ENCODE results near the gene APLNR.

Gene APLNR

DNA sequence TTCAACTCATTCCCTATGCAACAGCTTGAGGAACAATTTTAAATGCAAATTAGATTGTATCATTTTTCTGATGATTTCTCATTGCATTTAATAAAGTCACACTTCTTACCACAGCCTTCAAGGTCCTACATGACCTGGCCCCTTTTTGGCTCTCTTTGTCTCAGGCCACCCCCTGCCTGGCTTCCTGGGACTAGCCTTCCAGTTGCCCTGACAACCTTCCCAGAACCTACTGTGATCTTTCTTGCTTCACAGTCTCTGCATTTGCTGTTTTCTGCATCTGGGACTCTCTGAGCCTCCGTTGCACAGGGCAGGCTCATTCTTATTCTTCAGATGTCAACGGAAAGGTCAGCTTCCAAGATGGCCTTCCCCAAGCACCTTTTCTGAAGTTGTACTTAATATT, 12.9 kb downstream of the APLNR start:
- Histone ChIP-seq H3K4me1 (ENCODE audit: control insufficient read depth in 1 of 2, insufficient read depth in 1 of 2, low read depth in 1 of 2, low read length in 1 of 2) (peaks cover 0 to under 1% of the 10 kb centered on the region in 2 experiments), H3K9me3 (no peaks in the 10 kb centered on the region), H3K27ac (no peak overlapping the region), H3K27me3 (peaks cover 9% of the 10 kb centered on the region), H3K36me3 (no peaks in the 10 kb centered on the region), H3K4me3 (ENCODE audit: low read depth in 1 of 2, low read length in 1 of 2) (no peak overlapping the region)
- TF ChIP-seq, protein P1, sequence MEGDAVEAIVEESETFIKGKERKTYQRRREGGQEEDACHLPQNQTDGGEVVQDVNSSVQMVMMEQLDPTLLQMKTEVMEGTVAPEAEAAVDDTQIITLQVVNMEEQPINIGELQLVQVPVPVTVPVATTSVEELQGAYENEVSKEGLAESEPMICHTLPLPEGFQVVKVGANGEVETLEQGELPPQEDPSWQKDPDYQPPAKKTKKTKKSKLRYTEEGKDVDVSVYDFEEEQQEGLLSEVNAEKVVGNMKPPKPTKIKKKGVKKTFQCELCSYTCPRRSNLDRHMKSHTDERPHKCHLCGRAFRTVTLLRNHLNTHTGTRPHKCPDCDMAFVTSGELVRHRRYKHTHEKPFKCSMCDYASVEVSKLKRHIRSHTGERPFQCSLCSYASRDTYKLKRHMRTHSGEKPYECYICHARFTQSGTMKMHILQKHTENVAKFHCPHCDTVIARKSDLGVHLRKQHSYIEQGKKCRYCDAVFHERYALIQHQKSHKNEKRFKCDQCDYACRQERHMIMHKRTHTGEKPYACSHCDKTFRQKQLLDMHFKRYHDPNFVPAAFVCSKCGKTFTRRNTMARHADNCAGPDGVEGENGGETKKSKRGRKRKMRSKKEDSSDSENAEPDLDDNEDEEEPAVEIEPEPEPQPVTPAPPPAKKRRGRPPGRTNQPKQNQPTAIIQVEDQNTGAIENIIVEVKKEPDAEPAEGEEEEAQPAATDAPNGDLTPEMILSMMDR (IDR thresholded peaks at IDR 0.05) = no peak

DNA sequence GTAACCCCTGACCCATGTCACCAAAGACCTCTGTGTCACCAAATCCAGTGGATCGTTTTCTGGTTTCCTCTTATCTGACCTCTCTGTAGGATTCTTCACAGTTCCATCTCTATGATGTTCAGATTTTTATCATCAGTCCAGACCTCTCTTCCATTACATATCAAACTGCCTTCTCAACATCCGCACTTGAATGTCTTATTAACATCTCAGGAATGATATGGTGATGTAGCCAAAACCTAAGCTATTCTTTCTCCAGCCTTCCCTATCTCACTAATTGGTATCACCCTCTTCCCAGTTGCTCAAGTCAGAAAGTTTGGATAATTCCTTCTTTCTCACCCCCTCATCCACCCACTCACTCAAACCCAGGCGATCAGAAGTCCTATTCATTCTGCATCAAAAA, 13.4 kb downstream of the APLNR start:
- no peak overlapping the region for H3K4me3 ChIP-seq (ENCODE audit: low read depth in 1 of 2, low read length in 1 of 2)
- peaks cover 0 to 3% of the 10 kb centered on the region in 2 experiments for H3K4me1 ChIP-seq (ENCODE audit: control insufficient read depth in 1 of 2, insufficient read depth in 1 of 2, low read depth in 1 of 2, low read length in 1 of 2)
- peaks cover 4% of the 10 kb centered on the region for H3K27me3 ChIP-seq
- TF ChIP-seq, protein P1 (IDR thresholded peaks at IDR 0.05) = no peak
- H3K36me3 ChIP-seq = no peaks in the 10 kb centered on the region
- no peak overlapping the region for H3K27ac ChIP-seq
- no peaks in the 10 kb centered on the region for H3K9me3 ChIP-seq

DNA sequence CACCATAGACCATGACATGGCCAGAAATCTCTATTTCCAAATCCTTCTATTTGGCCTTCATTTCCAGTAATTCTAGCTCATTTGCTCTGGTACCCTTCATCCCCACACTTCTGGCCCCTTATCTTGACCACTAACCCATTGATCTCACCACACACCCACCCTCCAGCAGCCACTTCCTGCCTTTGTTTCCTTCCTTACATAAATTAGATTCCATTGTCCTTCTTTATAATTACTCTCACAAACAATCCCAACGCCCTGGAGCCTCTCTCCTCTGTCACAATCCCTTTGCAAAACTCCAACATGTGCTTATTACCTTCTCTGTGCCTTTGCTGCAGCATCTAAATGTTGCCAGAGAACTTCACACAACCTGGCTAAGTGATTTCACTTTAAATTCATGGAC, 14.8 kb downstream of the APLNR start:
- Histone ChIP-seq H3K36me3 (no peaks in the 10 kb centered on the region), H3K4me3 (ENCODE audit: low read depth in 1 of 2, low read length in 1 of 2) (no peak overlapping the region), H3K27me3 (no peaks in the 10 kb centered on the region), H3K4me1 (ENCODE audit: control insufficient read depth in 1 of 2, insufficient read depth in 1 of 2, low read depth in 1 of 2, low read length in 1 of 2) (peaks cover 0 to 3% of the 10 kb centered on the region in 2 experiments), H3K27ac (no peak overlapping the region), H3K9me3 (no peaks in the 10 kb centered on the region)
- TF ChIP-seq, protein P1 (IDR thresholded peaks at IDR 0.05) = no peak

DNA sequence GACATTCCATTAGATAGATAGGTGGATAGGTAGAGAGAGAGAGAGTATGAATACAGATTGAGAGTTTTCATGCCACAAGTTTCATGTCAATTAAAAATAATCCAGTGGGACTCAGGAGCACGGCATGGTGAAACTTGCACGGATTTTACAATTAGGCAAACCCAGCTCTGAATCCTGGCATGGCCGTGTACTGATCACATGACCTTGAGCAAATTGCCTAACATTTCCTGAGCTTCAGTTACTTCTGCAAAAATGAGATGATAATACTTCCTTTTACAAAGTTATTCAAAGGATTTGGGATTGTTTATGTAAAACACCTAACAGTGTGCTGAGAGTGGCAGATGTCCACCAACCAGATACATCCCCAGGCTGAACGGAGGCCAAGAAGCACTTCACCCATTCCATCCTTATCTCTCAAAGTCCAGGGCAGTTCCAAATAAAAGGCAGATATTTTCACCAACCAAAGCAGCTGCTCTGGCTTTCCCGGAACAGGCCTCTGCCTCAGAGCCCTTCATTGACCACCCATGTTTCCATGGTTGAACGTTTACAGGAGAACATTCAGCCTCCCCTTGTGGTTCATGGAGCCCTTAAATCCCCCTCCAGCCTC, 17.9 kb downstream of the APLNR start:
- no peaks in the 10 kb centered on the region for H3K36me3 ChIP-seq
- no peaks in the 10 kb centered on the region for H3K9me3 ChIP-seq
- H3K27ac ChIP-seq = no peak overlapping the region
- H3K27me3 ChIP-seq = peaks cover 8% of the 10 kb centered on the region
- TF ChIP-seq, protein P1 (IDR thresholded peaks at IDR 0.05) = no peak
- no peak overlapping the region for H3K4me3 ChIP-seq (ENCODE audit: low read depth in 1 of 2, low read length in 1 of 2)
- H3K4me1 ChIP-seq (ENCODE audit: control insufficient read depth in 1 of 2, insufficient read depth in 1 of 2, low read depth in 1 of 2, low read length in 1 of 2) = peaks cover 0 to 3% of the 10 kb centered on the region in 2 experiments

DNA sequence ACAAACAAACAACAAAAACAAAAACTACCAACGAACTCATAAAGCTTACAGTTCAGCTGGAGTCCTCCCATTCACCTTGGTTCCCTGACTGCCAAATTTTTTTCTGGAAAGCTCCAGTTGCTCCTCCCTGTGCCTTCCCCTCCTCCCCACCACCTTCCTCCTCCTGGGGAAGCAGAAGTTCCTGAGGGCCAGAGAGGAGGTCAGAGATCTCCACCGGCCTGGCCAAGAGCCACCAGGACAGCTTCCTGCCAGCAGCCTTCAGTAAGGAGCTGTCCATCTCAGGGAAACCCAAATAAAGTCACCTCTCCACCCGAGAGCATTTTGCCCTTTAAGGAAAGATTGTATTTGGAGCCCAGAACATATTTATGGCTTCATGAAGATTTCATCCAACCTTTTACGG, 20.0 kb downstream of the APLNR start:
- Histone ChIP-seq H3K4me1 (ENCODE audit: control insufficient read depth in 1 of 2, insufficient read depth in 1 of 2, low read depth in 1 of 2, low read length in 1 of 2) (peaks cover 0 to 3% of the 10 kb centered on the region in 2 experiments), H3K4me3 (ENCODE audit: low read depth in 1 of 2, low read length in 1 of 2) (no peak overlapping the region), H3K36me3 (no peaks in the 10 kb centered on the region), H3K27me3 (peaks cover 15% of the 10 kb centered on the region), H3K27ac (no peak overlapping the region), H3K9me3 (no peaks in the 10 kb centered on the region)
- TF ChIP-seq, protein P1 (IDR thresholded peaks at IDR 0.05) = no peak

Measured in neutrophil (primary cell).